KMS-11 (cell line): Measurements from ENCODE around the gene CDC73.

Experiments used
- H2AFZ ChIP-seq: fragments of 200-600 bp; sonication (generic); 2 replicates; pipeline ENCODE4 v1.6.1; 2016; ENCODE audit warnings: antibody characterized with exemption, mixed run types, low read depth
- H3K27ac ChIP-seq: fragments of 200-600 bp; sonication (generic); 2 replicates; pipeline ENCODE4 v1.6.1; 2016; ENCODE audit warnings: mild to moderate bottlenecking, mixed run types
- H3K27me3 ChIP-seq: fragments of 200-600 bp; sonication (generic); 2 replicates; pipeline ENCODE4 v1.6.1; 2017; ENCODE audit warnings: mild to moderate bottlenecking, low read depth, mixed run types, moderate library complexity; ENCODE audit not compliant: insufficient read depth
- H3K36me3 ChIP-seq: fragments of 200-600 bp; sonication (generic); 2 replicates; pipeline ENCODE4 v1.6.1; 2017; ENCODE audit warnings: mild to moderate bottlenecking, mixed run types; ENCODE audit not compliant: insufficient read depth
- H3K4me1 ChIP-seq: fragments of 200-600 bp; sonication (generic); 2 replicates; pipeline ENCODE4 v1.6.1; 2016; ENCODE audit warnings: mild to moderate bottlenecking, low read depth, mixed run types; ENCODE audit not compliant: poor library complexity, severe bottlenecking
- H3K4me2 ChIP-seq: fragments of 200-600 bp; sonication (generic); 2 replicates; pipeline ENCODE4 v1.7.0; 2016; ENCODE audit warnings: mild to moderate bottlenecking, mixed run types
- H3K4me3 ChIP-seq: fragments of 200-600 bp; sonication (generic); IDR thresholded peaks from 2 replicates; pipeline ENCODE4 v1.6.1; 2017; ENCODE audit warnings: low read depth, low read length, mixed read lengths; ENCODE audit not compliant: insufficient read depth
- H3K79me2 ChIP-seq: fragments of 200-600 bp; sonication (generic); 2 replicates; pipeline ENCODE4 v1.6.1; 2016; ENCODE audit warnings: low read depth, mixed run types; ENCODE audit not compliant: insufficient read depth
- H3K9ac ChIP-seq: fragments of 200-600 bp; sonication (generic); 2 replicates; pipeline ENCODE4 v1.6.1; 2016; ENCODE audit warnings: mild to moderate bottlenecking, mixed run types
- H4K20me1 ChIP-seq: fragments of 200-600 bp; sonication (generic); 2 replicates; pipeline ENCODE4 v1.6.1; 2016; ENCODE audit warnings: mild to moderate bottlenecking, mixed run types; ENCODE audit not compliant: insufficient read depth
- TF ChIP-seq, protein P1 (sequence below): fragments of 200-600 bp; sonication (generic); conservative IDR thresholded peaks from 2 replicates; pipeline ENCODE4 v1.6.1; 2017; ENCODE audit warnings: low read depth, mild to moderate bottlenecking, antibody characterized with exemption, low read length, moderate library complexity, mixed read lengths

CDC73 gene

DNA sequence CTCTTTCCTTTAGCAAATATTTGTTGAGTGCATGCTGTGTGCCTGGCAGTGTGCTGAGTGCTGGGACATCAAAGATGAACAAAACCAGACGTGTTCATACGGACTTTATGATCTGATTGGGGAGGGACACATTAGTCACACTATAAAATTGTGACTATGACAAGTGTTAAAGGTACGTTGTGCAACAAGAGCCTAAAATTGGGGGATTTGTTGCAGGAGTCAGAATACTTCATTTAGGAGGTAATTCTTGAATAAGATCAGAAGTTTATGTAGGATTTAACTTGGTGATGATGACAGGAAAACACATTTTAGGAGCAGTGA lies 35.0 kb downstream of the CDC73 start:
- Histone ChIP-seq H3K9ac (no peak overlapping the region), H3K36me3 (peaks cover 5% of the 10 kb centered on the region; the same call in 1 of the 2 replicates), H3K27me3 (no peaks in the 10 kb centered on the region), H4K20me1 (no peaks in the 10 kb centered on the region), H2AFZ (no peak overlapping the region), H3K4me2 (no peak overlapping the region), H3K27ac (no peak overlapping the region), H3K79me2 (no peaks in the 10 kb centered on the region; the same call in 1 of the 2 replicates), H3K4me1 (peaks cover 15% of the 10 kb centered on the region), H3K4me3 (no peak overlapping the region)
- TF ChIP-seq, protein P1, sequence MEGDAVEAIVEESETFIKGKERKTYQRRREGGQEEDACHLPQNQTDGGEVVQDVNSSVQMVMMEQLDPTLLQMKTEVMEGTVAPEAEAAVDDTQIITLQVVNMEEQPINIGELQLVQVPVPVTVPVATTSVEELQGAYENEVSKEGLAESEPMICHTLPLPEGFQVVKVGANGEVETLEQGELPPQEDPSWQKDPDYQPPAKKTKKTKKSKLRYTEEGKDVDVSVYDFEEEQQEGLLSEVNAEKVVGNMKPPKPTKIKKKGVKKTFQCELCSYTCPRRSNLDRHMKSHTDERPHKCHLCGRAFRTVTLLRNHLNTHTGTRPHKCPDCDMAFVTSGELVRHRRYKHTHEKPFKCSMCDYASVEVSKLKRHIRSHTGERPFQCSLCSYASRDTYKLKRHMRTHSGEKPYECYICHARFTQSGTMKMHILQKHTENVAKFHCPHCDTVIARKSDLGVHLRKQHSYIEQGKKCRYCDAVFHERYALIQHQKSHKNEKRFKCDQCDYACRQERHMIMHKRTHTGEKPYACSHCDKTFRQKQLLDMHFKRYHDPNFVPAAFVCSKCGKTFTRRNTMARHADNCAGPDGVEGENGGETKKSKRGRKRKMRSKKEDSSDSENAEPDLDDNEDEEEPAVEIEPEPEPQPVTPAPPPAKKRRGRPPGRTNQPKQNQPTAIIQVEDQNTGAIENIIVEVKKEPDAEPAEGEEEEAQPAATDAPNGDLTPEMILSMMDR, result no peak

DNA sequence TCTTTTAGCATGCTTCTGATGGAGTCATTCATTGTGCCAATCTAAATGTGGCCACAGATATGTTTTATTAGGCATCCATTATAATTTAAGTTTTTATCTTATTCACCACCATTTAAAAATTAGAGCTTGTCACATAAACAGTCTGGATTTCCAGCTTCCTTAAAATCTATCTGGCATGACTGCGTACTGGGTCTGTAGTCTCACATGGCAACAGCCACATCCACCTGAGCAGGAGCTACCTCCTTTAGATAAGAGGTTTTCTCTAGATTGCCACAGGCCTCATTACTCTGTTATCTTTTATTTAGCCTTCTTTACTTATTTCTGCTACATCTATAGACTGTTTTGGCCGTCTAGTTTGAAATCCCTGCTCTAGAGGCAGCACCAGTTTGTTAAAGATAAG lies 35.5 kb downstream of the CDC73 start:
- H3K4me3 ChIP-seq, result no peak overlapping the region
- no peaks in the 10 kb centered on the region for H4K20me1 ChIP-seq
- H3K27ac ChIP-seq, result no peak overlapping the region
- H2AFZ ChIP-seq, result no peak overlapping the region
- H3K79me2 ChIP-seq, result no peaks in the 10 kb centered on the region; the same call in 1 of the 2 replicates
- H3K27me3 ChIP-seq, result no peaks in the 10 kb centered on the region
- peaks cover 1% of the 10 kb centered on the region; the same call in 1 of the 2 replicates for H3K36me3 ChIP-seq
- H3K9ac ChIP-seq, result no peak overlapping the region
- peaks cover 15% of the 10 kb centered on the region for H3K4me1 ChIP-seq
- TF ChIP-seq, protein P1, result no peak
- no peak overlapping the region for H3K4me2 ChIP-seq

DNA sequence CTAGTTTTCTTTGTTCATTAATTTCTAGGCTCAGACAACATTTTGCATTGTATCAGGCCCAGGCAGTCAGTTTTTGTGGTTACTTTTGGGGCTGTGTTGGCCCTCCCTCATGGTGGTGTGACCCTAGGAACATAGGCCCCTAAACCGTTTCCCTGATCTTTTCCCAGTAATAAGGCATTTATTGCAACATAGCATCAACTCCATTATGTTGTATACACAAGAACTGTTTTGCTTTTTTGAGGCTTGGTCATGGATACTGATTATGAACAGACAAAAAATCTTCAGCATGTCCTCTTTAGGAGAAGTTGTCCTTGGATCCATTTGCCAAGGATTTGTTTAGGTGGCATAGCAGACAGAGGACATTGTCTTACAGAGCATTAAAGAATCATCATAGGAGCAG lies 54.3 kb downstream of the CDC73 start:
- TF ChIP-seq, protein P1, result no peak
- Histone ChIP-seq H3K27me3 (no peaks in the 10 kb centered on the region), H4K20me1 (no peaks in the 10 kb centered on the region), H3K27ac (no peak overlapping the region), H3K4me1 (no peaks in the 10 kb centered on the region), H3K36me3 (no peaks in the 10 kb centered on the region), H2AFZ (no peak overlapping the region), H3K4me2 (no peak overlapping the region), H3K9ac (no peak overlapping the region), H3K79me2 (no peaks in the 10 kb centered on the region; the same call in 1 of the 2 replicates), H3K4me3 (no peak overlapping the region)

DNA sequence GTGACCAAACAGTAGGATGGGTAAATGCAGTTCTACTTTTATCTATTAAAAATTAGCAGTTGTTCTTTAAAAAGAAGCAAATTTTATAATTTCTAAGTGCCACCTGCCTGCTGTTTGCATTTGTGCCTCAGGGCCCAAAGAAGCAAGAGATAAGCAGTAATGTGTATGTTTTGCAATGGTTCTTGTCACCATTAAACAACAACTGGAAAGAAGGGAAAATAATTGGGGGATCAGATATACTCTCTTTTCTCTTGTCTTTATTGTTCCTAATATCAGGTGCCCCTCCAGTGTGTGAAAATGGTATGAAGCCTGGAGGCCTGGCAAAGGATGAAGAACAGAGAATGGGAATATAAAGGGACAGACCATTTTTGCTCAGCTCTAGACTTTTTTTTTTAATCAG lies 55.0 kb downstream of the CDC73 start:
- H3K79me2 ChIP-seq, result no peaks in the 10 kb centered on the region; the same call in 1 of the 2 replicates
- no peak overlapping the region for H3K4me2 ChIP-seq
- H3K4me3 ChIP-seq, result no peak overlapping the region
- H4K20me1 ChIP-seq, result no peaks in the 10 kb centered on the region
- H3K27ac ChIP-seq, result no peak overlapping the region
- no peak overlapping the region for H3K9ac ChIP-seq
- H3K27me3 ChIP-seq, result no peaks in the 10 kb centered on the region
- no peaks in the 10 kb centered on the region for H3K36me3 ChIP-seq
- H3K4me1 ChIP-seq, result no peaks in the 10 kb centered on the region
- H2AFZ ChIP-seq, result no peak overlapping the region
- TF ChIP-seq, protein P1, result no peak
